Dermis blood vessel endothelial cell (primary cell): ENCODE measurements around the gene RAI14. TPM values are rescaled to one million over a fixed set of nuclear protein-coding genes. Genes with fewer than 3 reads are reported as not detected.
A peak's percentile ranks its signal among the peaks of the same experiment; 100 is the strongest.

ENCODE experiments used
- DNase-seq: peaks from one replicate; pipeline ENCODE4 v3.0.0; 2010
- total RNA-seq: library from RNA; depleted of rRNA; stranded (reverse); fragments of >200 nt; gene quantifications from 2 replicates; pipeline ENCODE4 v1.2.3, GENCODE V29; 2014

The RAI14 gene
- total RNA-seq, 1 donor from 2014 or later: 204 TPM

DNA sequence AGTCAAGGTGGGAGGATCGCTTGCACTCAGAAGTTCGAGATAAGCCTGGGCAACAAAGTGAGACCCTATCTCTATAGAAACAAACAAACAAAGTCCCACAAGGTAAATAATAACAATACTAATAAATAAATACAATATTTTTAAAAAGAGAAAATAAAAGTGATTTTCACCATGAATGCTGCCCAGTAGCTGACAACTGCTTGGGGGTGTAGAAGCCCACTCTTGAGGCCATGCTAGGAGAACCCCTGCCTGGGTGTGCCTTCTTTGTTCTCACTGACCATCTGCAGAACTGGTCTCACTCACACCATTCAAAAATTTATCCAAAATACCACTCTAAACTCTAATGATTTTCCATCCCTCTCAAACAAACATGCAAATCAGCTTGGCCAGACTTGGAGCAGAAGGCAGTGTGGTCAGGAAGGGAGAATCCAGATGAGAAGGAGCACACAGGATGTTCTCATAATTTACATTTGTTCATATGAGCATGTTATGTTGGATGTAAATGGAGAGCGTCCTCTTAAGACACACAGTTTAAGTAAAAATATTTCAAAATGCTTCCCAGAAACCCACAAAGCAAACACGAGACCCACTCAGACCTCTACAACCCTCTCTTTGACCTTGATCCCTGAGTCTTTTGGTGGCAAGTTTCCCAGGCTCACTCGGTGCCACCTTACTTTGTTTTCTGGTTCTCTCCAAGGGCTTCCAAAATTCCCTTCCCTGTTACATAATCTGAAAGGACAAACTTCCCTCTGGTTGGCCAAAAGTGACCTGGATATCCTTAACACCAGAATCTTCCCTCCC is 7.9 kb upstream of the RAI14 start:
- no peak for DNase-seq

DNA sequence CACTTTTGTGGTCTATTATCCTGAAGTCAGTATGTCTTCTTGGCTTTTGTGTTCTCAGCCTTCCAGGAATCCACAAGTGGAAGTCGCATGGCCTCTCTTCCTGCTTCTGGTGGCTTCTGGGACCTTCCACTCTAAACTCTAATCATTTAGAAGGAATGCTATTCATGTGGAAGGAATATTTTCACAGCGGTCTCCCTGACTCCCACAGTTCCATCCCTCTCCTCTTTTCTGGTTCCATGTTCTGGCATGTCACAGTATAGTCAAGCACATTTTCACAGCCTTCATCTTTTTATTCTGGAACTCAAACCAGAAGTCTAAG is 7.3 kb upstream of the RAI14 start:
- peak; percentile 37 for DNase-seq

DNA sequence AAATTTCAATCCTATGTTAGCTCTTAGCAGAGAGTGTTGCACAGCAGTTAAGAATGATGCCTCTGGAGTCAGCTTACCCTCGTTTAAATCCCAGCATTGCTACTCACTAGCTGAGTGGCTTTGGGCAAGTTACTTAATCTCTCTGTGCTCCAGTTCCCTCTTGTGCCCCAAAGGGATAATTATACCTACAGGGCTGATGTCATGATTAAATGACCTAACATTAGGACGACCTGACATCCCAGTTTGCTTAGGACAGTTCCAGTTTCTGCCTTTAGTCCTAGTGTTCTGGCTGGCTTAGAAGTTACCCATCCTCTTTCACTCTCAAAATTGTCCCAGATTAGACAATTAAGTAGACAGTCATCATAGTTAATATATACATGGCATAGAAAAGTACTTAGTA is 4.3 kb upstream of the RAI14 start:
- DNase-seq: no peak

DNA sequence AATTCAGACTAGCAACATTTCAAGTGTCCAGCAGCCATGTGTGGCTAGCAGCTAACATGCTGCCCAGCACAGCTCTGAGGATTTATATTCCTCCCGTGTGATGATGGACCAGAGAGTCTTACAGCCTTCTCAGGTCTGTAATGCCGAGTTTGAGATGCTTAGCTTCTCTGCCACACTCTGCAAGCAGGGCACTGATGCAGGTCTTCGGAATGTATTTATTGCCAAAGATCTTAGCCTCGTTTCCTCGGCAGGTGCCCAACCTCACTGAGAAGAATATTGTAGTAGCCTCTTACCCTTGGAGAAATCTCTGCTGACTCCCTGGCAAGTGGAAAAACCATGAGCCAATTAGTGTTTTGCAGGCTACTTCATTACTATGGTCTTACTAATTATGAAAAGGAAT is 3.7 kb upstream of the RAI14 start:
- DNase-seq: no peak

DNA sequence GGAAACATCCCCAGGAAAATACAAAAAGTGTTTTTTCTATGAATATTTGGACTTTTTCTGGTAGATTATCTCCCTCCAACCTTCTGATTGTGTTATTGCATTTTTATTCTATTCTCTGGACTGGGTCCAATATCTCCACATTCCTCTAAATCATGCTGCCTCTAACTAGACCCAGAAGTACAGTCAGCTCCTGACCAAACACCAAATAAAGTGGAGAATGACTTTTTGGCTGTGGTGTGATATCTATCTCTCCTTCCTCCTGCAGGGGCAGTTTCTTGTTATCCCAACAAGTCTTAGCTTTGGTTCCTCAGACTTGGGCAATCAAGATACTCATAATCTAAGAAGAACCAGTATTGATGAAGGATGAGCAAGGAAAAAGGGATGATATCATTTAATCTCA is 3.2 kb upstream of the RAI14 start:
- peak; percentile 62 for DNase-seq

DNA sequence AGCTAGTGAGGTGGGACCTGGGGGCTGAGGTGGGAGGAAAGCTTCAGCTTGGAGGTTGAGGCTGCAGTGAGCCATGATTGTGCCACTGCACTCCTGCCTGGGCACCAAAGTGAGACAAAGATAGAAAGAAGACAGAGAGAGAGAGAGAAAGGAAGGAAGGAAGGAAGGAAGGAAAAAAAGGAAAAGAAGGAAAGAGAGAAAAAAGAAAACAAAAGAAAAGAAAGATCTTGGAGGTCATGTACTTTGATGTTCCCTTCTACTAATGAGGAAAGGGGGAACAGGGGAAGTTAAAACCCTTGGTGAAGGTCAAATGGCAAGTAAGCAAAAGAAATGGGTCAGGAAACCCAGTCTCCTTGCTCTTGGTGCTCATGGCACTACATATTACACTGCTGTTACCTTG is 2.4 kb upstream of the RAI14 start:
- no peak for DNase-seq

DNA sequence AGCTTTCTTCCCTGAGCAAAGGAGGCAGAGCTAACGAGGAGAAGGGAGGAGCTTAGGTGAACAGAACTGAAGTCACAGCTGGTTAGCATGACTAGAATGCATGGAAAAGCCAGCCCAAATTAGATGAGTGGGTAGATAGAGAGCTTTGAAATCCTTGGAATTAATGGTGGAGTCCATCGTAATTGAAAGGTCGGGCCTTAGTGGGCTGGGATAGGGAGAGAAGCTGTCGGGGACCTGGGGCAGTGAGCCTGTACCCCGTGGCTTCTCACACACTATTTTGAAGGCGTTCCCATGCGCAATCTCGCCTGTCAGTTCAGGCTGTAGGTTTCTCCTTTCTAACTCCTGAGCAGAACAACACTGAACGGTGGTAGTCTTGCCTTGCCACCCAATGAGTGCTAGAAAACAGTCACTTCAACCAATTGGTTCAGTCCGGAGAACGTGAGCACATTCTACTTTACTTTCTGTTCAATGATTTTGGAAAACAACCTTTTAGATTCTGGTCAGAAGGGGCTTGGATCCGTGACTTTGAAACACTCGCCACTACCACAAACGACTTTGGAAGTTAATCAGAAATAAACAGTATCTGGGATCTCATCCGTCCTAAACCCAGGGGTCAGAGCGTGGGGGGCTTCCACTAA is 655 bp upstream of the RAI14 start:
- DNase-seq: peak; percentile 85

DNA sequence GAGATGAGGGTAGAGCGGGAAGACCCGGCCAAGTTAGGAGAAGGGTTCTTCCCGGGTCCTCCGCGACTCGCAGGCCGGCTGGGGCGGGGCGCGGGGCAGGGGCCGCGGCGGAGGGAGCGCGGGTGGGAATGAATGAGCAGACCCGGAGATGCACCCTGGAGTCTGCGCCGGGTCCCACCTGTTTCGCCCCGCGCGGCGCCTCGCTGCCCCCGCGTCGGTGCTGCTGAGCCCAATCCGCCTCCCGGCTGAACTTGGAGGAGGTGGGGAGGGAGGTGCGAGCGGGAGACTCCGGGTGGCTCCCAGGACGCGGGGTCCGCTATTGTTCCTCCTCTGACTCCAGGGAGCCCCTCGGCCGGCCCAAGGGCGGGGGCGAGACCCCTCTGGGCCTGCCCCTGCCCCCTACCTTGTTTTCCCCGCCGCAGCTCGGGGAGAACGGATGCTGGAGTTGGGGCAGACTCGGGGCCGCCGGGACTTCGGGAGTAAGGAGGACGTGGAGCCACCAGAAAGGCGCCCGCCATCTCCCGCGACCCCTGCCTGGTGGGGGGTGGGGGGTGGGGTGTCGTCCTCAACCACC is 659 bp downstream of the RAI14 start:
- DNase-seq: peak; percentile 44

DNA sequence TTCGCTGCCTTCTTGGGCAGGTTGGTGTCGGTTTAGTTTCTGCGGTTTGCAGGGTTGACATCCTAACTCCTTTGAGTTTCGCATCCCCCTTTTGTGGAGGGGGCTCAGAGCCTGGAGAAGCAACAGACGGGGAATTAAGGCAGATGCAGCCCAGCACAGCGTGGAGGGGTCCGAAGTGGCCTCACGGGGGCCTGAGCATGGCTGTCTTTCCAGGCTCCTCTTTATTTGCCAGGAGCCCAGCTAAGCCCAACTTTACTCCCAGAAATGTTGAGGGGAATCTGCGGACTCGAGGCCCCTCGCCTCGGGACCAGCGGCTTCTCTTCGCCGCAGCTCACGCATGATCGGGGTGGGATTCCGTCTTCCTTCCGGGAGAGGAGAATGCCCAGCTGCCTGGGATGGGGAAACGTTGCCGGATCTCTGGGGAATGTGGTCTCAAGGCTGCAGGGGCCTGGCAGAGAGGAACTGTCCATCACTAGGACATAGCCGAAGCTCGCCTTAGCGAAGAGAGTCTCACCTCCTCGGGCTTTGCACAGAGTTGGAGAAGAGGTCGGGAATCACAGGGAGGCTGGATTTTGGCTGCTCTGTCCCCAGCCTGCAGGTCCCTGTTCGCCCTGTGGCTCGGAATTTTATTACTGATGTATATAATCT is 1.3 kb downstream of the RAI14 start:
- peak; percentile 67 for DNase-seq

DNA sequence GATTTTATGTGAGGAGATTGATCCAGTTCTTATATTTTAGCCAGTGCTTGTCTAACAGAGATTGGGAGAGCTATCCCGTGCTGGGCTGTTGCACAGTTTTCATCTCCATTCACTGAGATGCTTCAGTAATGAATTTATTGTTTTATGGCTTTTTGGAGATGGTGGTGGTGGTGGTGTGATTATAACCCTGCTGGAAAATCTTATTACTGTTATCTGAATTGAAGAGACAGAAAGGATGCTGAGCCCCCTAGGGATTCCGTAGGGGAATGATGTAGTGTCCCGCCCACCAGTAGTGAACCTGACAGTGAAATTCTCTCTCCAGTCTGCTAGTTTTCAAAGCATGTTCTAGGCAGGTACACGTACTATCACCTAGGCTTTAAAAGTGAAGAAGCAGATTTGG is 1.9 kb downstream of the RAI14 start:
- DNase-seq: peak; percentile 66

DNA sequence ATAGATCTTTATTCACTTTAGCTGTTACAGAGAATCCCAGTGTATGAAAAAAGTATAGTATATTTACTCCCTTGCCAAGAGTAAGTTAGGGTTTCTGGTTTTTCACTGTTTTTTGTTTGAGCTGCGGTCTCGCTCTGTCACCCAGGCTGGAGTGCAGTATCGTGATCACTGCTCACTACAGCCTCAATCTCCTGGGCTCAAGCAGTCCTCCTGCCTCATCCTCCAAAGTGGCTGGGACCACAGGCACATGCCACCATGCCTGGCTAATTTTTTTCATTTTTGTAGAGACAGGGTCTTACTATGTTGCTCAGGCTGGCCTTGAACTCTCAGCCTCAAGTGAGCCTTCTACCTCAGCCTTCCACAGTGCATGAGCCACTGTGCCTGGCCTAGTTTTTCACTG is 3.0 kb downstream of the RAI14 start:
- peak; percentile 19 for DNase-seq

DNA sequence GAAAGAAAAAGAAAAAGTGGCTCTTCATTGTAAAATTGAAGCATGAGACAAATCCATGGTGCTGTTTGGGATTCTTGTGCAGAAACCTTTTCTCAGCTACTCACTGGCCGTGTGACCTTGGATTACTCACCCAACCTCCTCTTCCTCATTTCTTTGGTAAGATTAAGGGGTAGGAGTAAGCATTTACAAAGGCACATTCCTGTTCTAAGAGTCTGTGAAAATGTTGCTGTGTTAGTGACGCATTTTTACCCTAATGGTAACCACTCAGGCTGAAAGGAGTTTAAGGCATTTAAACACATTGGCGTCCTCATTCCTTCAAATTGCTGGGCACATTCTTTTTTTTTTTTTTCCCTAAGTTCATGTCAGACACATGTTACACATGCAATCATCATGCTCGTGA is 4.3 kb downstream of the RAI14 start:
- peak; percentile 87 for DNase-seq

DNA sequence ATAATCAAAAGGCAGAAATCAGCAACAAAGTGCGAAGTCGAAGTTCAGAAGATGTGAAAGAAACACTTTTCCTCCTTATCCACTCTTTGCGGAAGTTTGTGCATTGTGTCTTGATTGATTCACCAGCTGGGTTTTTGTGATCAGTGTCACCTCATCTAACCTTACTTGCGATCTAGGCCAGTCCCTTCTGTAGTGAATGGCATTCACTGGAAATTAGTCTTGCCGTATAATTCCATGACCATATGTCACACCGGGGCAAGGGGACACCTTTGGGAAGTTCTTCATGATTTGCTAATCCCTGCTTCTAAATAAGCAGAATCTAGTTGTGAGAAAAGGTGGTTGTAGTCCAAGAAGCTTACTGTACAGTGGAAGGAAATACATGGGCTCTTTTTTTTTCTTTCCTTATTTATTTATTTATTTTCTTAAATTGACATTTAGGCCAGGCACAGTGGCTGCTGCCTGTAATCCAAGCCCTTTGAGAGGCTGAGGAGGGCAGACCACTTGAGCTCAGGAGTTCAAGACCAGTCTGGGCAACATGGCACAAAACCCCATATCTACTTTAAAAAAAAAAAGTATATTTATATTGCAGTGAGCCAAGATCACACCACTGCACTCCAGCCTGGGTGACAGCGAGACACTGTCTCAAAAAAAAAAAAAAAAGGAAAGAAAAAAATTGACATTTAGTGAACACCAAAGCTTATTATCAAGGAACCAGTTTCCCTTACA is 7.8 kb downstream of the RAI14 start:
- DNase-seq: peak; percentile 12

DNA sequence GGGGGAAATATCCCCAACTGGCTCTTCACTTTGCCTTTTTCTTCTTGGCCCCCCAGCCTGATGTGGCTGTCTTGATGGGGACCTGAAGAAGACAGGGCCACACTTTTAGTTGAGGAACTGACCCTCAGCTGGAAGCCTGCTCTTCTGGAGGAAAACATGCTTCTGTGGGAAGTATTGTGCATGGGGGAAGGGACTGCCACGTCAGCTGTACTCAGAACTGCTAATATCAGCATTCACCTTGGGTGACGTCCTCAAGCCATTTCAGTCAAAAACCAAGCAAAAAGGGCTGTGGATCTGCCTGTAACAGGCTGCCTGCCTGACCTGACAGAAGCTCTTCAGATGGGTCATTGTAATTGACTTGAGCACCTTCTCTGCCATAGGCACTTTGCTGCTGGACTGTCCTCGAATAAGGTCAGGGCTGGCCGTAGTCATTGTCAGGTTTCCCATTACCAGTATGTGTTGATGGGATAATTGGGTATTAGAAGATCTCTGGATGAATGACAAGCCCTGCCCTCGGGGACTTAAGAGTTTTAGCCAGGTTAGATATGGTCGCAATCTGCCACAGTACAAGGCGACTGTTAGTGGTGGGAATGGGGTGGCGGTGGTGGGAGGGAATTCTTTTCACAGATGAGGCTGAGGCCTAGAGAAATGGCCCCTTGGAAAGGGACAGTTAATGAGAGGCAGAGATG is 10.4 kb downstream of the RAI14 start:
- no peak for DNase-seq

DNA sequence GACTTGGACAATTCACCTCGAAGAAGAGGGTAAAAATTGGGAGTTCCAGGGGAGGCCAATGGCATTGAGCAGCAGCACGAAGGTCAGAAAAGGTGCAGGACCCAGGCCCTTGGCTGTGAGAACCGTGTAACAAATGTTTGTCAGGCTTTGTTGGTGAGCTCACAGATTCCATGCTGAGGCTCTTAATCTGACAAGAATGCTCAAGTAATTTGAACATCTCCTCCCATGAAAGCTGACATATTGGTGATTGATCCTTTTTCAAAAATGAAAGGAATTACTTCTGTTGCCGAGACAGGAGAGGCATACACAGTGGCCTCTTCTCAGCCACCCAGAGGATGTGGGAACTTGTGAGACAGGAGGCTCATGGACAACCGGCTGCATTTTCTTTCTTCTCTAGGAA is 11.6 kb downstream of the RAI14 start:
- DNase-seq: no peak

DNA sequence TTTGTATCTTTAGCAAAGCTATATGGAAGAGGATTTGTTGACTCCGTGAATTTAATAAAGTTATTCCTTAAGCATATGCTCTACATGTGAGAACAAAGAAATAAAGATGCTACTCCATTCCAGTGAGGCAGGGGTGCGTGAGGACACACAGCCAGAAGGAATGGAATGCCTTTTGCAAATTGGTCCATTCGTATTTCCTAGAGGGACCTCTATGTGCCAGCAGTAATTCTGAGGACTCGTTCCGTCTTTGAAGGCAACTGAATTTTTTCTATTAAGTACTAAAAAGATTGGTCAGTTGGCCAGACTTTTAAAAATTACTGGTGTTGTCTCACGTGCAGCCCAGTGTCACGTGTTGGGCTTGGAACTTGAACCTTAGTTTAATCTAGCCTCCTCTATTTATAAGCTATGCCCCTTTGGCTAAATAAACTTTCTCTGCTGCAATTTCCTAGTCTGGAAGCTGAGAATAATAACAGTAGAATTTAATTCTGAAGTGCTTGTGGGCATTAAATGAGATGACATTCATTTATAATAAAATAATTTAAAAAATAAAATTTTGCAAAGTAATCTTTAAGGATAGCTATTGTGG is 13.9 kb downstream of the RAI14 start:
- DNase-seq: no peak

DNA sequence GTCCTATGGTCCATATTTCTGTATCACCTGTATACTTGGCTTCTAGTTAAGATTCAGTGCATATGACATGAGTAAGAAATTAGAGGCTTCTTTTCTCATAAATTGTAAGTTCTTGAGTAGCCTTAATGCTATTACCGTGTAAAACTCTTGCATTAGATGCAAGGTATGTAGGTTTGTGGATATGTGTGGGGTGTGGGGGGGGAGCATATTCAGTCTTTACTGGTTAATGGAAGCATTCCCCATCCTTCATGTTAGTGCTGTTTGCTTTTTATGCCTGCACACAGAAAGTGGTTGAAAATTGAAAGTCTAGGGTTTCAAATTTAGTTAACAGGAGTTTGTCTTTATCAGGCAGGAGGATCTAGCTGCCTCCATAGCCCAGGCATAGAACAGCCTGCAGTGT is 16.1 kb downstream of the RAI14 start:
- no peak for DNase-seq

DNA sequence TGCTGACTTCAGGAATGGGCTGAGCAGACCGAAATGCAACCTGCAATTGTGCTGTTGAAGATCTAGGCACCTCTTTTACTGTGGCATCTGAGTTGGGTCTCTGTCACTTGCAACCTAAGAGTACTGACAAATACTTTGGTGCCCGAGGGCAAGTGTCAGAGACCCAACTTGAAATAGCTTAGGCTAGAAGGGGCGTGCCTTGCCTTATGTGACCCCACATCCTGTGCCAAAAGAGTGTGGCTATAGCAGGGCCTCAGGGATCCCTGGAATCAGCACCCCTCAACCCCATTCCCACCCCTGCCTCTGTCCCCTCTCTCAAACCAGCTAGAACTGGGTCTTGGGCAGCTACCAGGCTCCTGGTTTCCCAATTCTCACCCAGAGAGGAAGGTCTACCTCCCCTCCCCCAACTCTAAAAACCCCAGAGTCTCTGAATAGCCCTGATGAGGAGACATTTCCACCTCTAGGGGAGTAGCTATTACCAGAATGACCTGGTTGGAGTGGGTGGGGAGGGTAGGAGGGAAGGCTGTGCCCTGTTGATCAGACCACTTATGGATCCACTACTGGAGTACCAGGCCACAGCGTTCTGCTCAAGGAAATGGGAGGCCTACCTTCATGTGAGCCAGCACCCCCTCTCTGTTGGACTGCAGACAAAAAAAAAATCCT is 17.5 kb downstream of the RAI14 start:
- DNase-seq: no peak

DNA sequence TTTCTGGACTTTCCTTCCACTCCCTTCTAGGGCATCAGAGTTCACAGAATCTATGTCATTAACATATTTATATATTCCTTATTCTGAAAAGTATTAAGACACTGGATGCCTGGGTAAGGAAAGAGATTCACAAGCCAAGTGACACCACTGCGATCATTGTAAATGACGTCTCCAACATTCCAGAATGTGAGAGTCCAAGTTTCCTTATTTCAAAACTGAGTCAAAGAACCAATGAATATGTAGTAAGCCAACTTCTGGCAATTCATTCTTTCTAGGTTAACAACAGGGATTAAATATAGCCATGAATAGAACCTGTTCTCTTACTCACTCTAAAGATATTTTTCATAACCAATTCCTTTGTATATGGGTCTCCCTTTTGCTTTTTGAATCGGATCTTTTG is 18.1 kb downstream of the RAI14 start:
- DNase-seq: peak; percentile 85

DNA sequence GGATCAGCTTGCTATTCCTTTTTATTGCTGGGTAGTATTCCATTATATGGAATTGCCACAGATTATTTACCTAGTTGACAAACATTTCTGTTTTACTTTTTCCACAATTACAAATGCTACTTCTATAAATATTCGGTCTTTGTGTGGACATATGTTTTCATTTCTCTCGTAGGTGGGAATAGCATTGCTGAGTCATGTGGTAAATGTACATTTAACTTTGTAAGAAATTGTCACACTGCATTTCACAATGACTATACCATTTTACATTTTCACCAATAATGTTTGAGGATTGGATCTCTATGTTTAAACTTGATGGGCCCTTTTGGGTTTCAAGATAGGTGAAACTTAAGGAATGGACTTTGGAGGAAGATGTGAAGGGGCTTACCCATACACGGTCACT is 19.7 kb downstream of the RAI14 start:
- DNase-seq: no peak

DNA sequence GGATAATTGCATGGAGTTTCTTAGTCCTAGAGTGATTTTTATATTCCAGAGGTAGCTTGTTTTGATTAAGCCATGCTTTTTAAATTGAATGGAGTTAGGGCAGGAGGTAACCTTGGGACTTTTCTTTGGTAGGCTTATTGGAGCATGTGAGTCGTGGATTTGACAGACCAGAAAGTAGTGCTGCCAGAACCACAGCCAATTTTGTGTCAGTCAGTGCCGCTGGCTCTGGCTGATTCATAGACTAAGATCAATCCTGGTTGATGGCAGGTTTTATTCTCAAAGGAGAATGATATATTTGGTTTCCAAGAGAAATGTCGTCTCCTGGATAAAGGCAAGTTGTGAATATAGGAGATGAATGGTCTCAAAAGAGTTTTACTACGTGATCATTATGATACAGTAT is 20.3 kb downstream of the RAI14 start:
- no peak for DNase-seq

DNA sequence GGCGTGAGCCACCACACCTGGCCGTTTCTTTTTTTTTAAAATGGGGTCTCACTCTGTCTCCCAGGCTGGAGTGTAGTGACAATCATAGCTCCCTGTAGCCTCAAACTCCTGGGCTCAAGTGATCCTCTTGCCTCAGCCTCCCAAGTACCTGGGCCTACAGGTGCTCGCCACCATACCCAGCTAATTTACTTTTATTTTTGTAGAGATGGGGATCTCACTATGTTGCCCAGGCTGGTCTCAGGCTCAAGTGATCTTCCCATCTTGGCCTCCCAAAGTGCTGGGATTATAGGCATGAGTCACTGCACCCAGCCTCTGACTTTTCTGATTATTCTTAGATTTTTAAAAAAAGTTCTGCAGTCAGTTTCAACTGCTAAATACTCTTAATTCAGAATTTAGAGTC is 21.3 kb downstream of the RAI14 start:
- no peak for DNase-seq
